HepG2 (cell line): ENCODE results near the gene TMEM139. TPM values are rescaled to one million over a fixed set of nuclear protein-coding genes. Genes with fewer than 3 reads are reported as not detected.
A peak's percentile ranks its signal among the peaks of the same experiment; 100 is the strongest.

Experiments used
- ATAC-seq: fragments of 200-7000 bp; cut with Tn5 transposase; 3 replicates; pipeline ENCODE4 v1.9.1; 2020; ENCODE audit warnings: mild to moderate bottlenecking, moderate library complexity
- BruUV-seq: library from RNA; stranded (reverse); fragments of 400-500 nt; replicated peaks from 2 replicates; lab custom pipeline; 2021; lab: Mats Ljungman, UMichigan
- CTCF ChIA-PET: fragments of 300-600 bp; formaldehyde crosslinking; extraction: SDS; loops from one replicate; lab custom pipeline; 2021; ENCODE audit warnings: low total read pairs, inconsistent platforms, low intra/inter-chr PET ratio; lab: Yijun Ruan, JAX
- POLR2A ChIA-PET: fragments of 350-600 bp; sonication (Branson Sonifier 250); formaldehyde crosslinking; loops from one replicate; lab custom pipeline; 2020; ENCODE audit warnings: antibody characterized with exemption, inconsistent platforms; lab: Yijun Ruan, JAX
- DNase-seq: peaks from one replicate; pipeline ENCODE4 v3.0.0-alpha.2; 2015; ENCODE audit warnings: low spot score
- FAIRE-seq: peaks from 3 replicates; lab custom pipeline; 2011; peaks lifted over from hg19 to GRCh38; lab: Jason Lieb, UNC
- H2AFZ ChIP-seq: one replicate; pipeline ENCODE4 v1.6.1; 2011; ENCODE audit warnings: low read length, inconsistent platforms
- H3K27ac ChIP-seq: fragments of 300-600 bp; 3 replicates; pipeline ENCODE4 v1.8.0; 2011; ENCODE audit warnings: mixed run types, mild to moderate bottlenecking, mixed read lengths, low read length, inconsistent platforms; ENCODE audit not compliant: insufficient read depth; ENCODE audit errors: extremely low read length
- H3K27me3 ChIP-seq, 2 experiments: fragments of 200-600 bp in 1 of 2; 2 replicates in 1 of 2; 3 replicates in 1 of 2; pipeline versions ENCODE4 v1.6.0 to v1.8.0; 2011; ENCODE audit warnings: low read length in 2 of 2, mild to moderate bottlenecking in 2 of 2, moderate library complexity in 2 of 2, inconsistent platforms in 1 of 2; ENCODE audit not compliant: insufficient read depth in 2 of 2, control insufficient read depth in 1 of 2
- H3K36me3 ChIP-seq, 2 experiments: fragments of 200-600 bp in 1 of 2; replicated peaks in 1 of 2; 2 replicates in 1 of 2; 3 replicates in 1 of 2; pipeline versions ENCODE4 v1.5.1 to v1.8.0; 2011; ENCODE audit warnings: low read length in 2 of 2, inconsistent platforms in 1 of 2; ENCODE audit not compliant: insufficient read depth in 2 of 2, control insufficient read depth in 1 of 2
- H3K4me1 ChIP-seq: 2 replicates; pipeline ENCODE4 v1.5.1; 2012; ENCODE audit warnings: low read length, inconsistent platforms; ENCODE audit not compliant: insufficient read depth
- H3K4me2 ChIP-seq: 2 replicates; pipeline ENCODE4 v1.6.0; 2011; ENCODE audit warnings: low read depth, low read length, inconsistent platforms
- H3K4me3 ChIP-seq, 3 experiments: fragments of 200-600 bp in 1 of 3; sonication (generic), shearing (Covaris generic) in 1 of 3; replicated peaks in 1 of 3; 2 replicates each; pipeline ENCODE4 v1.5.1; 2011 to 2016; ENCODE audit warnings: low read length in 3 of 3, inconsistent platforms in 2 of 3, low read depth in 2 of 3, mild to moderate bottlenecking in 2 of 3, control low read depth in 1 of 3, mixed read lengths in 1 of 3; ENCODE audit not compliant: insufficient read depth in 1 of 3
- H3K79me2 ChIP-seq: one replicate; pipeline ENCODE4 v1.6.1; 2011; ENCODE audit warnings: low read length, inconsistent platforms; ENCODE audit not compliant: insufficient read depth
- H3K9ac ChIP-seq: 2 replicates; pipeline ENCODE4 v1.6.0; 2011; ENCODE audit warnings: mild to moderate bottlenecking, low read depth, low read length, inconsistent platforms; ENCODE audit not compliant: insufficient read depth
- H3K9me3 ChIP-seq: 2 replicates; pipeline ENCODE4 v1.5.1; 2012; ENCODE audit warnings: mild to moderate bottlenecking, low read length
- H4K20me1 ChIP-seq: 2 replicates; pipeline ENCODE4 v1.6.0; 2011; ENCODE audit warnings: inconsistent platforms, mild to moderate bottlenecking, low read length, moderate library complexity; ENCODE audit not compliant: insufficient read depth
- PCBP1 ChIP-seq: fragments of 200-400 bp; formaldehyde crosslinking; IDR thresholded peaks from 2 replicates; pipeline ENCODE4 v1.6.1; 2017; ENCODE audit warnings: mild to moderate bottlenecking, low read depth, low read length, borderline replicate concordance
- STAG1 ChIP-seq: sonication (generic); formaldehyde crosslinking; IDR thresholded peaks from 2 replicates; pipeline ENCODE4 v1.4.0; 2020; ENCODE audit warnings: missing genetic modification reagents
- ZNF256 ChIP-seq: sonication (generic); formaldehyde crosslinking; conservative IDR thresholded peaks from 2 replicates; pipeline ENCODE4 v1.4.0; 2020; ENCODE audit warnings: missing genetic modification reagents
- WGBS: methylation state at CpG from one replicate; pipeline ENCODE4 v1.1.6; 2017; ENCODE audit warnings: low lambda C conversion rate; 5-methylcytosine and 5-hydroxymethylcytosine counted together
- in situ Hi-C: cut with HindIII; loops from 2 replicates; pipeline ENCODE4 v1.10.0; 2017; ENCODE audit warnings: low pct_unique_long_range_greater_than_20kb; ENCODE audit not compliant: extremely low pct_ligation_motif_present
- intact Hi-C: fragments of 100-400 bp; cut with micrococcal nuclease; formaldehyde crosslinking; loops from one replicate; pipeline ENCODE4 v1.10.0; 2022; ENCODE audit not compliant: unreplicated experiment
- polyA plus RNA-seq, 8 experiments: library from polyadenylated mRNA; depleted of rRNA in 3 of 8; stranded (reverse) in 7 of 8; unstranded in 1 of 8; fragments of >200 nt; fragmentation: Illumina TruSeq in 4 of 8; extraction: Trizol in 4 of 8; gene quantifications; 2 replicates each; pipeline versions ENCODE4 v1.2.1 to v1.2.3, GENCODE V29; 2011 to 2016; ENCODE audit warnings: low read depth in 4 of 8, missing spikeins in 1 of 8, mixed read lengths in 1 of 8; ENCODE audit not compliant: insufficient read depth in 1 of 8
- total RNA-seq, 5 experiments: library from RNA; depleted of rRNA; stranded (reverse); fragments of >200 nt; fragmentation: Illumina TruSeq; extraction: Trizol; gene quantifications; 2 replicates each; pipeline ENCODE4 v1.2.3, GENCODE V29; 2016; ENCODE audit warnings: low read depth in 1 of 5
- TF ChIP-seq, protein P1 (sequence below), 2 experiments: IDR thresholded peaks; 2 replicates each; pipeline ENCODE4 v1.6.1; 2011 to 2012; ENCODE audit warnings: low read length in 2 of 2, borderline replicate concordance in 1 of 2, low read depth in 1 of 2, mild to moderate bottlenecking in 1 of 2, moderate library complexity in 1 of 2
- TF ChIP-seq, protein P2 (sequence below): sonication (generic); formaldehyde crosslinking; IDR thresholded peaks from 2 replicates; pipeline ENCODE4 v1.5.0; 2020; ENCODE audit warnings: mild to moderate bottlenecking, missing genetic modification reagents, moderate library complexity

The TMEM139 gene
- total and polyA plus RNA-seq, 2 of the 13 experiments (the other 11 are each of a cell fraction or from before 2014, with no cell fraction given) = 7.9 to 14.0 TPM

DNA sequence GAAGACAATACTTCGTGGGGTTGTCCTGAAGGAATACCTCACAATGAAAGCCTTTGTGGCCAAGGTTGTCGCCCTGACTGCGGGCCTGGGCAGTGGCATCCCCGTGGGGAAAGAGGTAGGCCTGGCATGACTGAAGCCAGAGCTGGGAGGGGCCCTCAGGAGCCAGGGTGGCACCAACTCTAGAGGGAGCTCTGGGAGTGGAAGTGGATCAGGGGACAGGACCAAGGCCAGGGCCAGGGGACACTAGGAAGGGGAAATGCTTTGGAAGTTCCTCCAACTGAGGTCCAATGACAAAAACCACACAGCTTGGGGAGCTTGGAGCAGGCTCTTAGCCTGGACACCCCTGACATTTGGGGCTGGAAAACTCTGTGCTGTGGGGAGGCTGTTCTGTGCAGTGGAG, 37.0 kb downstream of the TMEM139 start:
- ChIA-PET POLR2A (no interaction called here), CTCF (interaction anchor here (0.7 kb wide), 1 partner anchor 89 kb away, joined by 3 read pairs; no protein-coding TSS in a partner anchor)
- 52% methylated on average over 4 of the region's 4 CpGs for WGBS
- Histone ChIP-seq H3K4me2 (no peak overlapping the region), H4K20me1 (no peaks in the 10 kb centered on the region), H3K79me2 (no peaks in the 10 kb centered on the region), H3K4me1 (peaks cover 31% of the 10 kb centered on the region), H3K27me3 (peaks cover 0 to 7% of the 10 kb centered on the region in 2 experiments; a peak in 2 of 5 replicates), H2AFZ (no peak overlapping the region), H3K9ac (no peak overlapping the region), H3K4me3 (no peak overlapping the region), H3K9me3 (no peaks in the 10 kb centered on the region), H3K36me3 (no peaks in the 10 kb centered on the region), H3K27ac (no peak overlapping the region)
- intact Hi-C loops (loop anchor here (1.0 kb wide), 1 partner anchor 95 kb away; no protein-coding TSS in a partner anchor), in situ Hi-C loops (loop anchor here (5.0 kb wide), 1 partner anchor 96 kb away; no protein-coding TSS in a partner anchor)
- ATAC-seq = peak; percentile 48
- no peak for DNase-seq
- no TSS peak for BruUV-seq
- FAIRE-seq = no peak
- TF ChIP-seq PCBP1 (no peak), STAG1 (CRISPR knock-in tag) (peak; percentile 56), ZNF256 (CRISPR knock-in tag) (no peak)
- TF ChIP-seq, protein P1, sequence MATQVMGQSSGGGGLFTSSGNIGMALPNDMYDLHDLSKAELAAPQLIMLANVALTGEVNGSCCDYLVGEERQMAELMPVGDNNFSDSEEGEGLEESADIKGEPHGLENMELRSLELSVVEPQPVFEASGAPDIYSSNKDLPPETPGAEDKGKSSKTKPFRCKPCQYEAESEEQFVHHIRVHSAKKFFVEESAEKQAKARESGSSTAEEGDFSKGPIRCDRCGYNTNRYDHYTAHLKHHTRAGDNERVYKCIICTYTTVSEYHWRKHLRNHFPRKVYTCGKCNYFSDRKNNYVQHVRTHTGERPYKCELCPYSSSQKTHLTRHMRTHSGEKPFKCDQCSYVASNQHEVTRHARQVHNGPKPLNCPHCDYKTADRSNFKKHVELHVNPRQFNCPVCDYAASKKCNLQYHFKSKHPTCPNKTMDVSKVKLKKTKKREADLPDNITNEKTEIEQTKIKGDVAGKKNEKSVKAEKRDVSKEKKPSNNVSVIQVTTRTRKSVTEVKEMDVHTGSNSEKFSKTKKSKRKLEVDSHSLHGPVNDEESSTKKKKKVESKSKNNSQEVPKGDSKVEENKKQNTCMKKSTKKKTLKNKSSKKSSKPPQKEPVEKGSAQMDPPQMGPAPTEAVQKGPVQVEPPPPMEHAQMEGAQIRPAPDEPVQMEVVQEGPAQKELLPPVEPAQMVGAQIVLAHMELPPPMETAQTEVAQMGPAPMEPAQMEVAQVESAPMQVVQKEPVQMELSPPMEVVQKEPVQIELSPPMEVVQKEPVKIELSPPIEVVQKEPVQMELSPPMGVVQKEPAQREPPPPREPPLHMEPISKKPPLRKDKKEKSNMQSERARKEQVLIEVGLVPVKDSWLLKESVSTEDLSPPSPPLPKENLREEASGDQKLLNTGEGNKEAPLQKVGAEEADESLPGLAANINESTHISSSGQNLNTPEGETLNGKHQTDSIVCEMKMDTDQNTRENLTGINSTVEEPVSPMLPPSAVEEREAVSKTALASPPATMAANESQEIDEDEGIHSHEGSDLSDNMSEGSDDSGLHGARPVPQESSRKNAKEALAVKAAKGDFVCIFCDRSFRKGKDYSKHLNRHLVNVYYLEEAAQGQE (IDR thresholded peaks at IDR 0.05; ENCODE audit: borderline replicate concordance in 1 of 2, low read depth in 1 of 2, low read length in 2 of 2) = peak in 1 of 2 experiments; percentile 79
- TF ChIP-seq, protein P2, sequence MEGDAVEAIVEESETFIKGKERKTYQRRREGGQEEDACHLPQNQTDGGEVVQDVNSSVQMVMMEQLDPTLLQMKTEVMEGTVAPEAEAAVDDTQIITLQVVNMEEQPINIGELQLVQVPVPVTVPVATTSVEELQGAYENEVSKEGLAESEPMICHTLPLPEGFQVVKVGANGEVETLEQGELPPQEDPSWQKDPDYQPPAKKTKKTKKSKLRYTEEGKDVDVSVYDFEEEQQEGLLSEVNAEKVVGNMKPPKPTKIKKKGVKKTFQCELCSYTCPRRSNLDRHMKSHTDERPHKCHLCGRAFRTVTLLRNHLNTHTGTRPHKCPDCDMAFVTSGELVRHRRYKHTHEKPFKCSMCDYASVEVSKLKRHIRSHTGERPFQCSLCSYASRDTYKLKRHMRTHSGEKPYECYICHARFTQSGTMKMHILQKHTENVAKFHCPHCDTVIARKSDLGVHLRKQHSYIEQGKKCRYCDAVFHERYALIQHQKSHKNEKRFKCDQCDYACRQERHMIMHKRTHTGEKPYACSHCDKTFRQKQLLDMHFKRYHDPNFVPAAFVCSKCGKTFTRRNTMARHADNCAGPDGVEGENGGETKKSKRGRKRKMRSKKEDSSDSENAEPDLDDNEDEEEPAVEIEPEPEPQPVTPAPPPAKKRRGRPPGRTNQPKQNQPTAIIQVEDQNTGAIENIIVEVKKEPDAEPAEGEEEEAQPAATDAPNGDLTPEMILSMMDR (CRISPR knock-in tag) = peak; percentile 49
